ENCODE results near the gene DENND5A. TPM values are rescaled to one million over a fixed set of nuclear protein-coding genes. Genes with fewer than 3 reads are reported as not detected.

DENND5A gene
- total RNA-seq, 2 donors from 2014 or later, result 22.1 to 31.3 TPM

DNA sequence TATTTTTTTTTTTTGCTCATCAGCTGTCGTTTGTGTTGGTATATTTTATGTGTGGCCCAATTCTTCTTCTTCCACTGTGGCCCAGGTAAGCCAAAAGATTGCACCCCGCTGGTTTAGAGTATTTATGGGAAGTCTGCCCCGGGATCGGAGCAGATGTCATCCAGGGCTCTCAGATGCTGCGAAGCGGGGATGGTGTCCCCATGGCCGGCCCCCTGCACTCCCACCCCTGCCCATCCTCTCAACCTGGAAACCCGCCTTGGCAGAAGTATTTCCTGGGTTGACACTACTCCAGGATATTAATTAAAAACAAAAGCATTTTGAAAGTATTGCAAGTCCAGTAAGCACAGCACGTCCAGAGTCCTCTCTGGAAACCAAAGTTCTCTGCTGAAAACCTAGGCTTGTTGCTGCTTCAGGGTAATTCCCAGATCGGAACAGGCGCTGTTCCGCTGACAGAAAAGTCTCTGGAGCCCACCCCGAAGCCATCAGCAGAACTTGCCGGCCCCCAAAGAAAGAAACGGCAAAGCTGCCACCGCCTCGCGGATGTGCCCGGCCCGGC, 174.6 kb downstream of the DENND5A start:
- WGBS, 2 donors, result 60 to 72% methylated on average over 14 to 16 of the region's 20 CpGs
- Histone ChIP-seq H3K4me1 (peaks cover 46% of the 10 kb centered on the region), H3K4me3 (peak overlapping the region in 1 of 2 donors; percentile 26), H3K9me3 (no peaks in the 10 kb centered on the region), H3K27ac (no peak overlapping the region), H3K27me3 (no peaks in the 10 kb centered on the region), H3K36me3 (replicated peaks in 1 of 2; ENCODE audit: insufficient read depth in 1 of 2, low read depth in 2 of 2) (no peaks in the 10 kb centered on the region)
- TF ChIP-seq POLR2A (IDR thresholded peaks at IDR 0.05), result no peak
- TF ChIP-seq, protein P1, sequence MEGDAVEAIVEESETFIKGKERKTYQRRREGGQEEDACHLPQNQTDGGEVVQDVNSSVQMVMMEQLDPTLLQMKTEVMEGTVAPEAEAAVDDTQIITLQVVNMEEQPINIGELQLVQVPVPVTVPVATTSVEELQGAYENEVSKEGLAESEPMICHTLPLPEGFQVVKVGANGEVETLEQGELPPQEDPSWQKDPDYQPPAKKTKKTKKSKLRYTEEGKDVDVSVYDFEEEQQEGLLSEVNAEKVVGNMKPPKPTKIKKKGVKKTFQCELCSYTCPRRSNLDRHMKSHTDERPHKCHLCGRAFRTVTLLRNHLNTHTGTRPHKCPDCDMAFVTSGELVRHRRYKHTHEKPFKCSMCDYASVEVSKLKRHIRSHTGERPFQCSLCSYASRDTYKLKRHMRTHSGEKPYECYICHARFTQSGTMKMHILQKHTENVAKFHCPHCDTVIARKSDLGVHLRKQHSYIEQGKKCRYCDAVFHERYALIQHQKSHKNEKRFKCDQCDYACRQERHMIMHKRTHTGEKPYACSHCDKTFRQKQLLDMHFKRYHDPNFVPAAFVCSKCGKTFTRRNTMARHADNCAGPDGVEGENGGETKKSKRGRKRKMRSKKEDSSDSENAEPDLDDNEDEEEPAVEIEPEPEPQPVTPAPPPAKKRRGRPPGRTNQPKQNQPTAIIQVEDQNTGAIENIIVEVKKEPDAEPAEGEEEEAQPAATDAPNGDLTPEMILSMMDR (IDR thresholded peaks at IDR 0.05), result no peak
- DNase-seq (no peak), ATAC-seq (no peak)
- intact Hi-C loops (cut with DNase I), result no loop called here

GRCh38 chr11:9089636-9090035, 175.5 kb downstream of the DENND5A start:
- 88 to 89% methylated on average over 4 to 6 of the region's 6 CpGs for WGBS, 2 donors
- ATAC-seq, result no peak
- intact Hi-C loops (cut with DNase I), result no loop called here

GRCh38 chr11:9089061-9089460, 176.1 kb downstream of the DENND5A start:
- H3K4me1 ChIP-seq, result peaks cover 46% of the 10 kb centered on the region
- H3K4me3 ChIP-seq, result no peak overlapping the region
- 40 to 55% methylated on average over 1 to 3 of the region's 3 CpGs for WGBS, 2 donors
- H3K27ac ChIP-seq, result no peak overlapping the region
- no peaks in the 10 kb centered on the region for H3K36me3 ChIP-seq (replicated peaks in 1 of 2; ENCODE audit: insufficient read depth in 1 of 2, low read depth in 2 of 2)
- DNase-seq, result no peak
- TF ChIP-seq, protein P1 (IDR thresholded peaks at IDR 0.05), result no peak
- no peak for TF ChIP-seq POLR2A (IDR thresholded peaks at IDR 0.05)
- no peak for ATAC-seq
- no peaks in the 10 kb centered on the region for H3K9me3 ChIP-seq
- H3K27me3 ChIP-seq, result no peaks in the 10 kb centered on the region
- intact Hi-C loops (cut with DNase I), result no loop called here

More at GRCh38 chr11:9089636-9090035, 175.5 kb downstream of the DENND5A start:
- no peak for DNase-seq
- no peak overlapping the region for H3K27ac ChIP-seq
- H3K4me3 ChIP-seq, result no peak overlapping the region
- no peak for TF ChIP-seq POLR2A (IDR thresholded peaks at IDR 0.05)
- TF ChIP-seq, protein P1 (IDR thresholded peaks at IDR 0.05), result no peak
- H3K9me3 ChIP-seq, result no peaks in the 10 kb centered on the region
- peaks cover 46% of the 10 kb centered on the region for H3K4me1 ChIP-seq
- H3K36me3 ChIP-seq (replicated peaks in 1 of 2; ENCODE audit: insufficient read depth in 1 of 2, low read depth in 2 of 2), result no peaks in the 10 kb centered on the region
- H3K27me3 ChIP-seq, result no peaks in the 10 kb centered on the region

Small RNAs within 50 kb of the gene (microRNA-seq; reads per million reads assigned to microRNA genes)
- gene MIR5691 (ENCODE audit: borderline number of aligned reads in 2 of 2, borderline replicate concordance in 2 of 2), result 0 to 0.47 reads per million in 2 donors

Small RNAs within 50 kb of the gene (small RNA-seq; reads per million reads assigned to genes)
- gene MIR5691 (not detected), gene RF00017 (not detected)

Other genes starting within 250 kb of the DENND5A start
- 10 to 100 TPM in 1 of 2 donors, 1 to 10 TPM in 1; 6.6 to 40.0 TPM for gene SCUBE2, start 173.8 kb downstream of the DENND5A start, total RNA-seq
- gene TMEM41B, start 49.2 kb upstream of the DENND5A start, total RNA-seq, result 10 to 100 TPM; 25.4 to 35.9 TPM
- gene IPO7, start 119.3 kb upstream of the DENND5A start, total RNA-seq, result 100 to 1,000 TPM in 1 of 2 donors, 10 to 100 TPM in 1; 54.0 to 167 TPM
- gene ZNF143, start 195.7 kb upstream of the DENND5A start, total RNA-seq, result 10 to 100 TPM; 15.8 to 20.1 TPM

Data from body of pancreas (tissue), 4 donors.